IPS-20b (cell line): ENCODE measurements around the gene WWOX.

Source experiments
- H3K27ac ChIP-seq: one replicate; pipeline ENCODE4 v1.5.1; 2013; ENCODE audit warnings: low read length
- H3K27me3 ChIP-seq: 2 replicates; pipeline ENCODE4 v1.6.1; 2013; ENCODE audit warnings: mild to moderate bottlenecking, low read length, inconsistent platforms; ENCODE audit not compliant: insufficient read depth
- H3K36me3 ChIP-seq: 2 replicates; pipeline ENCODE4 v1.6.1; 2013; ENCODE audit warnings: low read depth, mild to moderate bottlenecking, inconsistent platforms, low read length, moderate library complexity; ENCODE audit not compliant: insufficient read depth
- H3K4me1 ChIP-seq: 2 replicates; pipeline ENCODE4 v1.6.1; 2013; ENCODE audit warnings: mild to moderate bottlenecking, control low read depth, inconsistent platforms, low read length, moderate library complexity; ENCODE audit not compliant: insufficient read depth
- H3K4me3 ChIP-seq: 2 replicates; pipeline ENCODE4 v1.5.1; 2013; ENCODE audit warnings: mild to moderate bottlenecking, low read length, inconsistent platforms
- H3K9ac ChIP-seq: 2 replicates; pipeline ENCODE4 v1.6.1; 2013; ENCODE audit warnings: low read depth, mild to moderate bottlenecking, inconsistent platforms, low read length, moderate library complexity
- H3K9me3 ChIP-seq: 2 replicates; pipeline ENCODE4 v1.6.1; 2013; ENCODE audit warnings: mild to moderate bottlenecking, low read depth, low read length, inconsistent platforms; ENCODE audit not compliant: insufficient read depth

Gene WWOX

DNA sequence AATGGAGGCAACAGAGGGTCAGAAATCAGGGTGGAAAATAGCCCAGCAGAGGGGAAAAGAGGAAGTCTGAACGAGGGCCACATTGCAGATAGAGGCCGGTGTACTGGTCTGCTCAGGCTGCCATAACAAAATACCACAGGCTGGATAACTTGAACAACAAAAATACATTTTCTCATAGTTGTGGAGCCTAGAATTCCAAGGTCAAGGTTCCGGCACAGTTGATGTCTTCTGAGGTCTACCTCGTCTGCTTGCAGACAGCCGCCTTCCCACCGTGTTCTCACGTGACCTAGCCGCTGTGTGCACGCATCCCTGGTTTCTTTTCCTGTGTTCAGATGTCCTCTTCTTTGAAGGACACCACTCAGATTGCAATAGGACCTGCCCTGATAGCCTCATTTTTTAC is 249.4 kb downstream of the WWOX start:
- Histone ChIP-seq H3K9me3 (no peaks in the 10 kb centered on the region), H3K36me3 (no peaks in the 10 kb centered on the region), H3K9ac (no peak overlapping the region), H3K4me3 (no peak overlapping the region), H3K27ac (no peak overlapping the region), H3K4me1 (no peaks in the 10 kb centered on the region; the same call in 1 of the 2 replicates), H3K27me3 (no peaks in the 10 kb centered on the region)

GRCh38 chr16:78352184-78352583 is 252.7 kb downstream of the WWOX start:
- Histone ChIP-seq H3K27me3 (no peaks in the 10 kb centered on the region), H3K36me3 (no peaks in the 10 kb centered on the region), H3K9me3 (no peaks in the 10 kb centered on the region), H3K4me1 (no peaks in the 10 kb centered on the region), H3K9ac (no peak overlapping the region), H3K4me3 (no peak overlapping the region), H3K27ac (no peak overlapping the region)

- no peak overlapping the region for H3K9ac ChIP-seq
- H3K27me3 ChIP-seq, result no peaks in the 10 kb centered on the region
- no peak overlapping the region for H3K4me3 ChIP-seq
- H3K9me3 ChIP-seq, result no peaks in the 10 kb centered on the region
- H3K4me1 ChIP-seq, result no peaks in the 10 kb centered on the region
- no peak overlapping the region for H3K27ac ChIP-seq
- no peaks in the 10 kb centered on the region for H3K36me3 ChIP-seq
Observed at GRCh38 chr16:78353640-78354275, 254.3 kb downstream of the WWOX start.

GRCh38 chr16:78362524-78363135 is 263.2 kb downstream of the WWOX start:
- no peak overlapping the region for H3K4me3 ChIP-seq
- H3K27ac ChIP-seq, result no peak overlapping the region
- H3K27me3 ChIP-seq, result no peaks in the 10 kb centered on the region
- H3K36me3 ChIP-seq, result no peaks in the 10 kb centered on the region
- no peaks in the 10 kb centered on the region for H3K4me1 ChIP-seq
- H3K9me3 ChIP-seq, result no peaks in the 10 kb centered on the region
- H3K9ac ChIP-seq, result no peak overlapping the region

DNA sequence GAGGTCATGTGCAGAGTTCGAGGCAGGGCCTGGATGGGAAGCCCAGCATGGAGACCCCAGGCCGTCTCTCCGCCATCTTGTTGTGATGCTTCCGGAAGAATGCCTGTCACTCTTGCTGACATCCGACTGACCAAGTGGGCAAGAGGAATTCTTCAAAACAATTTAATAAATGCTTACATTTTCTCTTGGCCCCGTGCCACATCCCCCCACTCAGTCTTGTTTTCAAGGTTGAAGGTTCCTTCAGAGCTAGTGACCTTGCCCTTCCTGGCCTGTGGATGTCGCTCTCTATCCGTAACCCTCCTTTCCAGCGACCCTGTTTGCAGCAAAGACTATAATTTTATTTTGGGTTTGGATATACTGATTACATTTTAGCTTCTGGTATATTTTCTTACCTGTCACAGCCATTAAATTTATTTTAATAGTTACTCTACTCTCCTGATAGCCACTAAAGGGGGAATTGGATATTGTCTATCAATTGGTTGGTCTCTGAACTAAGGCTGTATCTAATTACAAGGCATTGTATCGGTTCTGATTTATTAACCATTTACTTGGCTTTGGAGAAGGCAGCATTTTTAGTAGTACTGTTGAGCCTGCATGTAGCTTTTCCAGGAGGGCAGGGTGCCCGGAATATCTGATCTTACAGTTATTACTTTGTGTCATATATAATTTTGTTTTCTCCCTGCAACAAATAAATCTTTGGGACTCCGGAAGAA is 264.5 kb downstream of the WWOX start:
- no peaks in the 10 kb centered on the region for H3K36me3 ChIP-seq
- no peaks in the 10 kb centered on the region for H3K4me1 ChIP-seq
- no peak overlapping the region for H3K9ac ChIP-seq
- no peak overlapping the region for H3K27ac ChIP-seq
- no peaks in the 10 kb centered on the region for H3K27me3 ChIP-seq
- H3K9me3 ChIP-seq, result no peaks in the 10 kb centered on the region
- no peak overlapping the region for H3K4me3 ChIP-seq

DNA sequence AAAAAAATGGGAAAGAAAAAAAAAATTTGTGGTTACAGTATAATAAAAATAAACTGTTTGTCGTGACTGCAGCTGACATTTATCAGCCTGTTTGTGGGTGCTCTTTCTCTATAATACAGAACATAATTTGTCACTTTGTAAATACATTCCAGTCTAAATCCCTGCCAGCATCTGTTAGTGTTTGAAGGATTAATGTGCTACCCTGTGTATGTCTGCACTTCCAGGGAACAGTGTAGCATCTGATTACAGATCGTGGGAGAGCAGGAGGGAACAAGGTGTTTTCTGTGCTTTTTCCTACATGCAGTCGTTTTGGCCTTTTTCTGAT is 265.1 kb downstream of the WWOX start:
- Histone ChIP-seq H3K9ac (no peak overlapping the region), H3K4me1 (no peaks in the 10 kb centered on the region), H3K9me3 (no peaks in the 10 kb centered on the region), H3K36me3 (no peaks in the 10 kb centered on the region), H3K27ac (no peak overlapping the region), H3K4me3 (no peak overlapping the region), H3K27me3 (no peaks in the 10 kb centered on the region)

- H3K4me3 ChIP-seq, result no peak overlapping the region
- H3K9ac ChIP-seq, result no peak overlapping the region
Observed at GRCh38 chr16:78365366-78365765, 265.9 kb downstream of the WWOX start.

GRCh38 chr16:78368121-78369102 is 269.0 kb downstream of the WWOX start:
- H3K27ac ChIP-seq, result no peak overlapping the region
- no peaks in the 10 kb centered on the region for H3K27me3 ChIP-seq
- no peaks in the 10 kb centered on the region for H3K9me3 ChIP-seq
- H3K4me1 ChIP-seq, result peaks cover 22% of the 10 kb centered on the region
- H3K9ac ChIP-seq, result no peak overlapping the region
- H3K36me3 ChIP-seq, result no peaks in the 10 kb centered on the region
- H3K4me3 ChIP-seq, result no peak overlapping the region

More at GRCh38 chr16:78365366-78365765, 265.9 kb downstream of the WWOX start:
- Histone ChIP-seq H3K4me1 (no peaks in the 10 kb centered on the region), H3K9me3 (no peaks in the 10 kb centered on the region), H3K36me3 (no peaks in the 10 kb centered on the region), H3K27me3 (no peaks in the 10 kb centered on the region), H3K27ac (no peak overlapping the region)

- H3K27ac ChIP-seq, result no peak overlapping the region
- no peaks in the 10 kb centered on the region for H3K36me3 ChIP-seq
- no peaks in the 10 kb centered on the region for H3K27me3 ChIP-seq
- peaks cover 22% of the 10 kb centered on the region for H3K4me1 ChIP-seq
- peak overlapping the region; percentile 21; the same call in 1 of the 2 replicates for H3K4me3 ChIP-seq
- no peak overlapping the region for H3K9ac ChIP-seq
- H3K9me3 ChIP-seq, result no peaks in the 10 kb centered on the region
Observed at GRCh38 chr16:78372277-78372676, 272.8 kb downstream of the WWOX start.

DNA sequence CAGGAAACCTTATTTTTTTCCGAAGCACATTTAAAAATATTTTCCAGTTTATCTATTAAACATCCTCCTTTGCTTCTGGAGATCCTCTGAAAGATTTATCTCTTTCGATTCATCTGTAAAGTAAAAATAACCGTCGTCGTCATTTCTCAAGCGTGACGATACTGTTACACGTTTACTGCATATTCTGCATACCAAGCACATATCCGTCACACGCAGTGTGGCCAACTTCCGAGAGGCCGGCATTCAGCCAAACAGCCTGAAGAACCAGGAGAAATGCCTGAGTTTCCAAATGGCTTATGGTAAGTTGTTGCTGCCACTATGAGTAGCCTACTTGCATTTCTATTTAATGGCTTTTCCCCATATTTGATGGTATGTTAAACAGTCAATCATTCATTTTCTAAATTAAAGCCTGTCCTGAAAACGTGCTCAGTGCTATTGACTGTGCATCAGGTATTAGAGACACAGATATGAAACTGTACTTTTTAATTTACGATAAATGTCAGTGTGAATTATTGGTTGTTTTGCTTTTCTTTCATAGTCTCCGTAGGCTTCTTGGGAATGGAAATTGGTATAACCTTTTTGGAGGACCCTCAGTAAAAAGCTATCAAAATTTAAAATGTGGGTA is 275.7 kb downstream of the WWOX start:
- Histone ChIP-seq H3K36me3 (no peaks in the 10 kb centered on the region), H3K4me3 (no peak overlapping the region), H3K9ac (no peak overlapping the region), H3K27ac (no peak overlapping the region), H3K9me3 (no peaks in the 10 kb centered on the region), H3K4me1 (peaks cover 22% of the 10 kb centered on the region), H3K27me3 (no peaks in the 10 kb centered on the region)

- no peaks in the 10 kb centered on the region for H3K9me3 ChIP-seq
- H3K36me3 ChIP-seq, result no peaks in the 10 kb centered on the region
- H3K27me3 ChIP-seq, result no peaks in the 10 kb centered on the region
- peaks cover 14% of the 10 kb centered on the region for H3K4me1 ChIP-seq
- H3K9ac ChIP-seq, result no peak overlapping the region
- no peak overlapping the region for H3K4me3 ChIP-seq
- H3K27ac ChIP-seq, result no peak overlapping the region
Observed at GRCh38 chr16:78376452-78376851, 277.0 kb downstream of the WWOX start.
